IMR-90 (cell line): ENCODE data around the gene IGLL5. TPM values are rescaled to one million over a fixed set of nuclear protein-coding genes. Genes with fewer than 3 reads are reported as not detected.

ENCODE experiments used
- ATAC-seq: fragments of 200-7000 bp; cut with Tn5 transposase; 2 replicates; pipeline ENCODE4 v1.9.1; 2020; ENCODE audit warnings: low read depth, mild to moderate bottlenecking, moderate library complexity
- BruUV-seq: library from RNA; stranded (reverse); fragments of 400-500 nt; replicated peaks from 2 replicates; lab custom pipeline; 2021; lab: Mats Ljungman, UMichigan
- CTCF ChIA-PET: fragments of 300-600 bp; formaldehyde crosslinking; extraction: SDS; loops from one replicate; lab custom pipeline; 2021; ENCODE audit warnings: antibody characterized with exemption; lab: Yijun Ruan, JAX
- POLR2A ChIA-PET: fragments of 300-600 bp; sonication (Branson Sonifier 250); formaldehyde crosslinking; loops from one replicate; lab custom pipeline; 2022; ENCODE audit warnings: antibody characterized with exemption; ENCODE audit not compliant: unreplicated experiment; lab: Charles Lee
- DNase-seq: peaks from one replicate; pipeline ENCODE4 v3.0.0; 2013
- H2AFZ ChIP-seq: replicated peaks from 2 replicates; pipeline ENCODE3; 2013; ENCODE audit warnings: low read length, mild to moderate bottlenecking; ENCODE audit not compliant: poor library complexity
- H2AK5ac ChIP-seq: 2 replicates; pipeline ENCODE4 v1.6.1; 2013; ENCODE audit warnings: low read depth, low read length, inconsistent platforms
- H2AK9ac ChIP-seq: replicated peaks from 2 replicates; pipeline ENCODE3; 2013; ENCODE audit warnings: mild to moderate bottlenecking, low read depth, low read length, moderate library complexity; ENCODE audit not compliant: poor library complexity
- H2BK120ac ChIP-seq: 2 replicates; pipeline ENCODE4 v1.6.1; 2013; ENCODE audit warnings: low read depth, low read length, inconsistent platforms
- H2BK15ac ChIP-seq: 3 replicates; pipeline ENCODE4 v1.6.1; 2013; ENCODE audit warnings: low read depth, low read length, inconsistent platforms
- H2BK20ac ChIP-seq: 2 replicates; pipeline ENCODE4 v1.6.1; 2013; ENCODE audit warnings: low read depth, mild to moderate bottlenecking, inconsistent platforms, low read length, moderate library complexity
- H2BK5ac ChIP-seq: 2 replicates; pipeline ENCODE4 v1.6.1; 2013; ENCODE audit warnings: mild to moderate bottlenecking, low read depth, low read length, inconsistent platforms; ENCODE audit not compliant: poor library complexity, severe bottlenecking
- H3K14ac ChIP-seq: replicated peaks from 2 replicates; pipeline ENCODE4 v1.6.1; 2013; ENCODE audit warnings: low read depth, low read length, inconsistent platforms
- H3K18ac ChIP-seq: 2 replicates; pipeline ENCODE4 v1.6.1; 2013; ENCODE audit warnings: low read depth, low read length, control low read depth
- H3K23ac ChIP-seq: 2 replicates; pipeline ENCODE4 v1.6.1; 2013; ENCODE audit warnings: low read depth, low read length, inconsistent platforms
- H3K27ac ChIP-seq: 2 replicates; pipeline ENCODE4 v1.5.1; 2013; ENCODE audit warnings: mild to moderate bottlenecking, control low read depth, low read length; ENCODE audit not compliant: insufficient read depth
- H3K27me3 ChIP-seq: 2 replicates; pipeline ENCODE4 v1.6.1; 2013; ENCODE audit warnings: low read length; ENCODE audit not compliant: control insufficient read depth, insufficient read depth
- H3K36me3 ChIP-seq: 2 replicates; pipeline ENCODE4 v1.6.1; 2013; ENCODE audit warnings: low read length, mixed read lengths; ENCODE audit not compliant: control insufficient read depth, insufficient read depth
- H3K4ac ChIP-seq: 2 replicates; pipeline ENCODE4 v1.6.1; 2013; ENCODE audit warnings: low read depth, low read length, inconsistent platforms
- H3K4me1 ChIP-seq: 2 replicates; pipeline ENCODE4 v1.6.1; 2013; ENCODE audit warnings: low read length, mixed read lengths; ENCODE audit not compliant: control insufficient read depth, insufficient read depth
- H3K4me2 ChIP-seq: 2 replicates; pipeline ENCODE4 v1.6.1; 2013; ENCODE audit warnings: low read depth, mild to moderate bottlenecking, control low read depth, low read length, moderate library complexity
- H3K4me3 ChIP-seq: 2 replicates; pipeline ENCODE4 v1.5.1; 2013; ENCODE audit warnings: low read depth, mild to moderate bottlenecking, control low read depth, low read length, moderate library complexity; ENCODE audit not compliant: insufficient read depth
- H3K56ac ChIP-seq: 2 replicates; pipeline ENCODE4 v1.6.1; 2013; ENCODE audit warnings: low read length, inconsistent platforms; ENCODE audit not compliant: insufficient read depth; ENCODE audit errors: extremely low read depth
- H3K79me1 ChIP-seq, 2 experiments: 2 replicates each; pipeline ENCODE4 v1.6.1; 2013; ENCODE audit warnings: low read length in 2 of 2, inconsistent platforms in 1 of 2, low read depth in 1 of 2
- H3K9ac ChIP-seq: 2 replicates; pipeline ENCODE4 v1.6.1; 2013; ENCODE audit warnings: low read depth, low read length, control low read depth
- H3K9me1 ChIP-seq: 2 replicates; pipeline ENCODE4 v1.6.1; 2013; ENCODE audit warnings: low read length, inconsistent platforms; ENCODE audit not compliant: insufficient read depth
- H3K9me3 ChIP-seq: 2 replicates; pipeline ENCODE4 v1.6.1; 2013; ENCODE audit warnings: low read length; ENCODE audit not compliant: control insufficient read depth, insufficient read depth
- H4K20me1 ChIP-seq: 2 replicates; pipeline ENCODE4 v1.6.1; 2013; ENCODE audit warnings: low read length, inconsistent platforms; ENCODE audit not compliant: insufficient read depth
- H4K5ac ChIP-seq: 2 replicates; pipeline ENCODE4 v1.6.1; 2013; ENCODE audit warnings: mild to moderate bottlenecking, low read depth, low read length, control low read depth
- H4K8ac ChIP-seq, 2 experiments: 2 replicates each; pipeline ENCODE4 v1.6.1; 2013; ENCODE audit warnings: low read depth in 2 of 2, low read length in 2 of 2, control low read depth in 1 of 2, inconsistent platforms in 1 of 2
- H4K91ac ChIP-seq: 2 replicates; pipeline ENCODE4 v1.6.1; 2013; ENCODE audit warnings: low read depth, low read length, inconsistent platforms; ENCODE audit not compliant: insufficient read depth
- MAZ ChIP-seq: IDR thresholded peaks from 2 replicates; pipeline ENCODE4 v1.6.1; 2012; ENCODE audit warnings: low read depth, mild to moderate bottlenecking, low read length, improper control_type of control experiment, moderate library complexity, borderline replicate concordance
- NFE2L2 ChIP-seq: fragments of 150-350 bp; IDR thresholded peaks from 2 replicates; pipeline ENCODE4 v1.6.1; 2016; ENCODE audit warnings: low read depth, mild to moderate bottlenecking, low read length
- WGBS, 2 experiments: methylation state at CpG; one replicate each; pipeline versions ENCODE4 v1.1.5 to v1.1.7; 2013; ENCODE audit warnings: missing lambda C conversion rate in 2 of 2; ENCODE audit not compliant: insufficient read length in 1 of 2; ENCODE audit errors: extremely low coverage in 2 of 2; 5-methylcytosine and 5-hydroxymethylcytosine counted together
- dilution Hi-C: fragments of 300-500 bp; cut with HindIII; formaldehyde crosslinking; loops from one replicate; pipeline ENCODE4 v1.14.3; 2018; ENCODE audit warnings: low sequenced_read_pairs; ENCODE audit not compliant: unreplicated experiment
- in situ Hi-C: fragments of 300-500 bp; cut with MboI; formaldehyde crosslinking; loops from 3 replicates; pipeline ENCODE4 v1.14.3; 2019; ENCODE audit warnings: low sequenced_read_pairs, inconsistent platforms, mixed read lengths
- intact Hi-C: fragments of 100-400 bp; cut with micrococcal nuclease; formaldehyde crosslinking; loops from 2 replicates; pipeline ENCODE4 v1.10.0; 2022
- polyA plus RNA-seq, 3 experiments: library from polyadenylated mRNA; depleted of rRNA; stranded (reverse); fragments of >200 nt; gene quantifications; 2 replicates each; pipeline ENCODE4 v1.2.3, GENCODE V29; 2012; ENCODE audit warnings: low replicate concordance in 1 of 3
- total RNA-seq: library from RNA; depleted of rRNA; stranded (reverse); fragments of >200 nt; gene quantifications from 2 replicates; pipeline ENCODE4 v1.2.3, GENCODE V29; 2012
- TF ChIP-seq, protein P1 (sequence below): fragments of 150-350 bp; IDR thresholded peaks from 2 replicates; pipeline ENCODE4 v1.6.1; 2017; ENCODE audit warnings: mild to moderate bottlenecking, antibody characterized with exemption, low read length, low read depth

The IGLL5 gene
- total and polyA plus RNA-seq, 2 of the 4 experiments (the other 2 are of a cell fraction) = not detected

DNA sequence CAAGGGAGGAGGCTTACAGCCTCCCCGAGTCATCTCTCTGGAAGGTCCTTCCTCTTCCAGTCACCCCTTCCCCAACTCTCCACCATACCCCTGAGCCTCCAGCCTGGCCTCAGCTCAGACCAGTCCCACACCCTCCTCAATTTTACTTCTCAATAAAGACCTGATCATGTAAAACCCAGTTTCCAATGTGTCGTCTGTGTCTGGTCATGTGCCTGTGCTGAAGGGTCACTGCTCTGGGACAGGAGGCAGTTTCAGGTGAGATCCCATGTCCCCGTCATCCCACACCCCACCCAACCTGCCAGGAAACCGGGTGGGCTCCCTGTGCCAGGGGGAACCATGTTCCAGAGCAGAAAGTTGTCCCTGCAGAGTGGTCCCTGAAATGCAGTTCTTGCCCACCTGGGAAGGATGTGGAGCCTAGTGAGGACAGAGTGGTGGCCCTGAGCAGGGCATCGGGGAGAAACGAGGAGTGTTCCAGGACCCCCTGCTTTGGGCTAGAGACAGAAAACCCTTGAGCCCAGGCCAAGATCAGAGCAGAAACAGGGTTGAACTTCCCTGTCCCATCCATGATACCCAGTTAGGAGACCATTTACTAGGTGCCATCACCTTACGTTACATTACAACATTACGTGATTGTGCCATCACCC, 19.4 kb downstream of the IGLL5 start:
- Histone ChIP-seq H3K56ac (no peak overlapping the region), H4K20me1 (no peaks in the 10 kb centered on the region), H3K9ac (no peak overlapping the region), H3K9me3 (no peaks in the 10 kb centered on the region), H4K5ac (no peak overlapping the region), H3K27me3 (peaks cover 15% of the 10 kb centered on the region), H3K79me1 (no peaks in the 10 kb centered on the region), H2BK20ac (no peak overlapping the region), H3K4ac (no peak overlapping the region), H3K36me3 (no peaks in the 10 kb centered on the region), H2AK5ac (no peak overlapping the region), H3K4me1 (no peaks in the 10 kb centered on the region), H3K4me3 (no peak overlapping the region), H3K14ac (no peak overlapping the region), H4K91ac (no peak overlapping the region), H3K23ac (no peak overlapping the region), H2BK15ac (no peak overlapping the region), H2AK9ac (no peak overlapping the region), H3K4me2 (no peak overlapping the region), H2BK5ac (no peak overlapping the region), H3K9me1 (no peaks in the 10 kb centered on the region), H4K8ac (no peak overlapping the region), H2AFZ (no peak overlapping the region), H3K18ac (no peak overlapping the region), H3K27ac (no peak overlapping the region), H2BK120ac (no peak overlapping the region)
- no peak for TF ChIP-seq MAZ
- TF ChIP-seq NFE2L2 = no peak
- TF ChIP-seq, protein P1, sequence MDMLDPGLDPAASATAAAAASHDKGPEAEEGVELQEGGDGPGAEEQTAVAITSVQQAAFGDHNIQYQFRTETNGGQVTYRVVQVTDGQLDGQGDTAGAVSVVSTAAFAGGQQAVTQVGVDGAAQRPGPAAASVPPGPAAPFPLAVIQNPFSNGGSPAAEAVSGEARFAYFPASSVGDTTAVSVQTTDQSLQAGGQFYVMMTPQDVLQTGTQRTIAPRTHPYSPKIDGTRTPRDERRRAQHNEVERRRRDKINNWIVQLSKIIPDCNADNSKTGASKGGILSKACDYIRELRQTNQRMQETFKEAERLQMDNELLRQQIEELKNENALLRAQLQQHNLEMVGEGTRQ = no peak
- intact Hi-C loops = no loop called here
- dilution Hi-C loops = no loop called here
- 100% methylated on average over 1 of the region's 8 CpGs; no CpG with 5 or more reads in 1 of the 2 experiments for WGBS, 2 experiments
- in situ Hi-C loops = no loop called here
- ATAC-seq (no peak), DNase-seq (no peak)
- ChIA-PET POLR2A (no interaction called here), CTCF (no interaction called here)
- BruUV-seq = no TSS peak
